Left renal pelvis (tissue), 4 donors: ENCODE results near the gene ITFG1. TPM values are rescaled to one million over a fixed set of nuclear protein-coding genes. Genes with fewer than 3 reads are reported as not detected.

Experiments used
- DNase-seq, 4 donors: peaks; one replicate each; pipeline ENCODE4 v3.0.0-alpha.2; 2013; ENCODE audit warnings: low read depth in 4 of 4, low spot score in 3 of 4
- polyA plus RNA-seq, 4 donors: library from polyadenylated mRNA; unstranded; fragments of 120-200 nt; gene quantifications; one replicate each; pipeline ENCODE4 v1.2.1, GENCODE V29; 2013; ENCODE audit not compliant: insufficient read length in 4 of 4

The ITFG1 gene
- 100 to 1,000 TPM in 3 of 4 donors, 10 to 100 TPM in 1; 93.0 to 145 (median 118) TPM for polyA plus RNA-seq

- DNase-seq, result peak; percentile 80 to 88 (median 83)
Observed at GRCh38 chr16:47460711-47461597, at the start of gene ITFG1, which contains the start of gene PHKB. ITFG1 (minus strand) TSS chr16:47461063; CDS start chr16:47461045, 18 bp downstream. PHKB (plus strand) TSS chr16:47461331; CDS start chr16:47461351, 20 bp downstream.

GRCh38 chr16:47507701-47508100 lies 46.8 kb upstream of the ITFG1 start:
- DNase-seq, result no peak

GRCh38 chr16:47506800-47507199 lies 45.9 kb upstream of the ITFG1 start:
- DNase-seq, result peak in 1 of 4 donors; percentile 21

- no peak for DNase-seq
Observed at GRCh38 chr16:47504599-47504998, 43.7 kb upstream of the ITFG1 start.

- DNase-seq, result no peak
Observed at GRCh38 chr16:47503936-47504335, 43.1 kb upstream of the ITFG1 start.

GRCh38 chr16:47499700-47500264 lies 38.9 kb upstream of the ITFG1 start:
- no peak for DNase-seq

- DNase-seq, result no peak
Observed at GRCh38 chr16:47499080-47499699, 38.3 kb upstream of the ITFG1 start.

GRCh38 chr16:47493381-47494337 lies 32.8 kb upstream of the ITFG1 start:
- no peak for DNase-seq

- DNase-seq, result no peak
Observed at GRCh38 chr16:47492428-47493377, 31.8 kb upstream of the ITFG1 start.

GRCh38 chr16:47492036-47492427 lies 31.2 kb upstream of the ITFG1 start:
- no peak for DNase-seq

- DNase-seq, result no peak
Observed at GRCh38 chr16:47490471-47490870, 29.6 kb upstream of the ITFG1 start.

- DNase-seq, result no peak
Observed at GRCh38 chr16:47488051-47488450, 27.2 kb upstream of the ITFG1 start.

GRCh38 chr16:47486856-47487255 lies 26.0 kb upstream of the ITFG1 start:
- DNase-seq, result no peak

GRCh38 chr16:47483616-47484015 lies 22.8 kb upstream of the ITFG1 start:
- DNase-seq, result no peak

GRCh38 chr16:47481698-47482374 lies 21.0 kb upstream of the ITFG1 start:
- DNase-seq, result no peak

- DNase-seq, result no peak
Observed at GRCh38 chr16:47480410-47480809, 19.5 kb upstream of the ITFG1 start.

- DNase-seq, result no peak
Observed at GRCh38 chr16:47477679-47478078, 16.8 kb upstream of the ITFG1 start.

GRCh38 chr16:47476654-47477345 lies 15.9 kb upstream of the ITFG1 start:
- no peak for DNase-seq
